ENCODE data around the gene AIDA. TPM values are rescaled to one million over a fixed set of nuclear protein-coding genes. Genes with fewer than 3 reads are reported as not detected.

AIDA gene
- total and polyA plus RNA-seq, 2 experiments from 2014 or later = 51.1 to 103 TPM

DNA sequence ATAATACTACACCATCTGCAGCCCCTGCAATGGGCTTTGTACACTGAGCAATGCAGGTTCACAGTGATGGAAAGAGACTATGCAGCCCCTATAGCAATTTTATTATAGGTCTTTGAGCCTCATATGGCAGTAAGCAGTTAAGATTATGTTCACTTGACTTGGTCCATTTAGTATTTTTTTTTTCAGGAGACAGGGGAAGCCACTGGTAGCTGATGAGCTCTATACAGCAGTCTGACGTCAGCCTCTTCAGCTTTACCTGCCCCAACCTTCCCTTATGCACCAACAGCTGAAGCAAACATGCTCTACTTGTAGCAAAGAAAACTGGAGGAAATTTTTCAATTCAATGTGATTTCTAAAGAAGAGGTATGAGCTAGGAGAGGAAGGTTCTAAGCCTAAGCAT, 32.2 kb downstream of the AIDA start:
- ATAC-seq = no peak
- no peaks in the 10 kb centered on the region for H3K9me3 Mint-ChIP-seq
- no peak overlapping the region for H3K27ac ChIP-seq (ENCODE audit: low read depth)

More for the DNA sequence above, 32.2 kb downstream of the AIDA start:
- no peaks in the 10 kb centered on the region for H3K79me2 ChIP-seq (replicated peaks; ENCODE audit: insufficient read depth)
- H3K4me2 ChIP-seq = no peak overlapping the region
- H3K36me3 Mint-ChIP-seq (ENCODE audit: low read depth) = peaks cover 9% of the 10 kb centered on the region; the same call in 2 of the 3 replicates
- no peak overlapping the region for H2AFZ ChIP-seq
- H3K27me3 ChIP-seq (ENCODE audit: insufficient read depth) = no peaks in the 10 kb centered on the region
- H3K27me3 Mint-ChIP-seq (ENCODE audit: insufficient read depth, low read depth, poor library complexity) = no peaks in the 10 kb centered on the region
- H3K4me3 ChIP-seq = no peak overlapping the region
- no peaks in the 10 kb centered on the region for H3F3A ChIP-seq (replicated peaks; ENCODE audit: low read depth)
- TF ChIP-seq, protein P1, sequence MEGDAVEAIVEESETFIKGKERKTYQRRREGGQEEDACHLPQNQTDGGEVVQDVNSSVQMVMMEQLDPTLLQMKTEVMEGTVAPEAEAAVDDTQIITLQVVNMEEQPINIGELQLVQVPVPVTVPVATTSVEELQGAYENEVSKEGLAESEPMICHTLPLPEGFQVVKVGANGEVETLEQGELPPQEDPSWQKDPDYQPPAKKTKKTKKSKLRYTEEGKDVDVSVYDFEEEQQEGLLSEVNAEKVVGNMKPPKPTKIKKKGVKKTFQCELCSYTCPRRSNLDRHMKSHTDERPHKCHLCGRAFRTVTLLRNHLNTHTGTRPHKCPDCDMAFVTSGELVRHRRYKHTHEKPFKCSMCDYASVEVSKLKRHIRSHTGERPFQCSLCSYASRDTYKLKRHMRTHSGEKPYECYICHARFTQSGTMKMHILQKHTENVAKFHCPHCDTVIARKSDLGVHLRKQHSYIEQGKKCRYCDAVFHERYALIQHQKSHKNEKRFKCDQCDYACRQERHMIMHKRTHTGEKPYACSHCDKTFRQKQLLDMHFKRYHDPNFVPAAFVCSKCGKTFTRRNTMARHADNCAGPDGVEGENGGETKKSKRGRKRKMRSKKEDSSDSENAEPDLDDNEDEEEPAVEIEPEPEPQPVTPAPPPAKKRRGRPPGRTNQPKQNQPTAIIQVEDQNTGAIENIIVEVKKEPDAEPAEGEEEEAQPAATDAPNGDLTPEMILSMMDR (conservative IDR thresholded peaks at IDR 0.05; ENCODE audit: low read depth in 2 of 2) = no peak
- TF ChIP-seq NANOG (IDR thresholded peaks at IDR 0.05; ENCODE audit: borderline replicate concordance) (no peak), EZH2phosphoT487 (IDR thresholded peaks at IDR 0.05; ENCODE audit: unreplicated experiment) (no peak), CREB1 (CRISPR knock-in tag; IDR thresholded peaks at IDR 0.05; ENCODE audit: low read depth) (no peak), POLR2AphosphoS5 (IDR thresholded peaks at IDR 0.05; ENCODE audit: low read depth) (no peak), STAT1 (IDR thresholded peaks at IDR 0.05; ENCODE audit: unreplicated experiment) (no peak), JUNB (IDR thresholded peaks at IDR 0.05; ENCODE audit: unreplicated experiment) (no peak), ZNF331 (CRISPR knock-in tag; IDR thresholded peaks at IDR 0.05; ENCODE audit: low read depth) (no peak), ZNF114 (CRISPR knock-in tag; IDR thresholded peaks at IDR 0.05) (no peak), EZH2 (IDR thresholded peaks at IDR 0.05; ENCODE audit: low read depth, unreplicated experiment) (no peak)
- TF ChIP-seq, protein P2, sequence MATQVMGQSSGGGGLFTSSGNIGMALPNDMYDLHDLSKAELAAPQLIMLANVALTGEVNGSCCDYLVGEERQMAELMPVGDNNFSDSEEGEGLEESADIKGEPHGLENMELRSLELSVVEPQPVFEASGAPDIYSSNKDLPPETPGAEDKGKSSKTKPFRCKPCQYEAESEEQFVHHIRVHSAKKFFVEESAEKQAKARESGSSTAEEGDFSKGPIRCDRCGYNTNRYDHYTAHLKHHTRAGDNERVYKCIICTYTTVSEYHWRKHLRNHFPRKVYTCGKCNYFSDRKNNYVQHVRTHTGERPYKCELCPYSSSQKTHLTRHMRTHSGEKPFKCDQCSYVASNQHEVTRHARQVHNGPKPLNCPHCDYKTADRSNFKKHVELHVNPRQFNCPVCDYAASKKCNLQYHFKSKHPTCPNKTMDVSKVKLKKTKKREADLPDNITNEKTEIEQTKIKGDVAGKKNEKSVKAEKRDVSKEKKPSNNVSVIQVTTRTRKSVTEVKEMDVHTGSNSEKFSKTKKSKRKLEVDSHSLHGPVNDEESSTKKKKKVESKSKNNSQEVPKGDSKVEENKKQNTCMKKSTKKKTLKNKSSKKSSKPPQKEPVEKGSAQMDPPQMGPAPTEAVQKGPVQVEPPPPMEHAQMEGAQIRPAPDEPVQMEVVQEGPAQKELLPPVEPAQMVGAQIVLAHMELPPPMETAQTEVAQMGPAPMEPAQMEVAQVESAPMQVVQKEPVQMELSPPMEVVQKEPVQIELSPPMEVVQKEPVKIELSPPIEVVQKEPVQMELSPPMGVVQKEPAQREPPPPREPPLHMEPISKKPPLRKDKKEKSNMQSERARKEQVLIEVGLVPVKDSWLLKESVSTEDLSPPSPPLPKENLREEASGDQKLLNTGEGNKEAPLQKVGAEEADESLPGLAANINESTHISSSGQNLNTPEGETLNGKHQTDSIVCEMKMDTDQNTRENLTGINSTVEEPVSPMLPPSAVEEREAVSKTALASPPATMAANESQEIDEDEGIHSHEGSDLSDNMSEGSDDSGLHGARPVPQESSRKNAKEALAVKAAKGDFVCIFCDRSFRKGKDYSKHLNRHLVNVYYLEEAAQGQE (IDR thresholded peaks at IDR 0.05; ENCODE audit: unreplicated experiment) = no peak
- TF ChIP-seq, protein P3, sequence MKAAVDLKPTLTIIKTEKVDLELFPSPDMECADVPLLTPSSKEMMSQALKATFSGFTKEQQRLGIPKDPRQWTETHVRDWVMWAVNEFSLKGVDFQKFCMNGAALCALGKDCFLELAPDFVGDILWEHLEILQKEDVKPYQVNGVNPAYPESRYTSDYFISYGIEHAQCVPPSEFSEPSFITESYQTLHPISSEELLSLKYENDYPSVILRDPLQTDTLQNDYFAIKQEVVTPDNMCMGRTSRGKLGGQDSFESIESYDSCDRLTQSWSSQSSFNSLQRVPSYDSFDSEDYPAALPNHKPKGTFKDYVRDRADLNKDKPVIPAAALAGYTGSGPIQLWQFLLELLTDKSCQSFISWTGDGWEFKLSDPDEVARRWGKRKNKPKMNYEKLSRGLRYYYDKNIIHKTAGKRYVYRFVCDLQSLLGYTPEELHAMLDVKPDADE (IDR thresholded peaks at IDR 0.05) = no peak
- TF ChIP-seq, protein P4, sequence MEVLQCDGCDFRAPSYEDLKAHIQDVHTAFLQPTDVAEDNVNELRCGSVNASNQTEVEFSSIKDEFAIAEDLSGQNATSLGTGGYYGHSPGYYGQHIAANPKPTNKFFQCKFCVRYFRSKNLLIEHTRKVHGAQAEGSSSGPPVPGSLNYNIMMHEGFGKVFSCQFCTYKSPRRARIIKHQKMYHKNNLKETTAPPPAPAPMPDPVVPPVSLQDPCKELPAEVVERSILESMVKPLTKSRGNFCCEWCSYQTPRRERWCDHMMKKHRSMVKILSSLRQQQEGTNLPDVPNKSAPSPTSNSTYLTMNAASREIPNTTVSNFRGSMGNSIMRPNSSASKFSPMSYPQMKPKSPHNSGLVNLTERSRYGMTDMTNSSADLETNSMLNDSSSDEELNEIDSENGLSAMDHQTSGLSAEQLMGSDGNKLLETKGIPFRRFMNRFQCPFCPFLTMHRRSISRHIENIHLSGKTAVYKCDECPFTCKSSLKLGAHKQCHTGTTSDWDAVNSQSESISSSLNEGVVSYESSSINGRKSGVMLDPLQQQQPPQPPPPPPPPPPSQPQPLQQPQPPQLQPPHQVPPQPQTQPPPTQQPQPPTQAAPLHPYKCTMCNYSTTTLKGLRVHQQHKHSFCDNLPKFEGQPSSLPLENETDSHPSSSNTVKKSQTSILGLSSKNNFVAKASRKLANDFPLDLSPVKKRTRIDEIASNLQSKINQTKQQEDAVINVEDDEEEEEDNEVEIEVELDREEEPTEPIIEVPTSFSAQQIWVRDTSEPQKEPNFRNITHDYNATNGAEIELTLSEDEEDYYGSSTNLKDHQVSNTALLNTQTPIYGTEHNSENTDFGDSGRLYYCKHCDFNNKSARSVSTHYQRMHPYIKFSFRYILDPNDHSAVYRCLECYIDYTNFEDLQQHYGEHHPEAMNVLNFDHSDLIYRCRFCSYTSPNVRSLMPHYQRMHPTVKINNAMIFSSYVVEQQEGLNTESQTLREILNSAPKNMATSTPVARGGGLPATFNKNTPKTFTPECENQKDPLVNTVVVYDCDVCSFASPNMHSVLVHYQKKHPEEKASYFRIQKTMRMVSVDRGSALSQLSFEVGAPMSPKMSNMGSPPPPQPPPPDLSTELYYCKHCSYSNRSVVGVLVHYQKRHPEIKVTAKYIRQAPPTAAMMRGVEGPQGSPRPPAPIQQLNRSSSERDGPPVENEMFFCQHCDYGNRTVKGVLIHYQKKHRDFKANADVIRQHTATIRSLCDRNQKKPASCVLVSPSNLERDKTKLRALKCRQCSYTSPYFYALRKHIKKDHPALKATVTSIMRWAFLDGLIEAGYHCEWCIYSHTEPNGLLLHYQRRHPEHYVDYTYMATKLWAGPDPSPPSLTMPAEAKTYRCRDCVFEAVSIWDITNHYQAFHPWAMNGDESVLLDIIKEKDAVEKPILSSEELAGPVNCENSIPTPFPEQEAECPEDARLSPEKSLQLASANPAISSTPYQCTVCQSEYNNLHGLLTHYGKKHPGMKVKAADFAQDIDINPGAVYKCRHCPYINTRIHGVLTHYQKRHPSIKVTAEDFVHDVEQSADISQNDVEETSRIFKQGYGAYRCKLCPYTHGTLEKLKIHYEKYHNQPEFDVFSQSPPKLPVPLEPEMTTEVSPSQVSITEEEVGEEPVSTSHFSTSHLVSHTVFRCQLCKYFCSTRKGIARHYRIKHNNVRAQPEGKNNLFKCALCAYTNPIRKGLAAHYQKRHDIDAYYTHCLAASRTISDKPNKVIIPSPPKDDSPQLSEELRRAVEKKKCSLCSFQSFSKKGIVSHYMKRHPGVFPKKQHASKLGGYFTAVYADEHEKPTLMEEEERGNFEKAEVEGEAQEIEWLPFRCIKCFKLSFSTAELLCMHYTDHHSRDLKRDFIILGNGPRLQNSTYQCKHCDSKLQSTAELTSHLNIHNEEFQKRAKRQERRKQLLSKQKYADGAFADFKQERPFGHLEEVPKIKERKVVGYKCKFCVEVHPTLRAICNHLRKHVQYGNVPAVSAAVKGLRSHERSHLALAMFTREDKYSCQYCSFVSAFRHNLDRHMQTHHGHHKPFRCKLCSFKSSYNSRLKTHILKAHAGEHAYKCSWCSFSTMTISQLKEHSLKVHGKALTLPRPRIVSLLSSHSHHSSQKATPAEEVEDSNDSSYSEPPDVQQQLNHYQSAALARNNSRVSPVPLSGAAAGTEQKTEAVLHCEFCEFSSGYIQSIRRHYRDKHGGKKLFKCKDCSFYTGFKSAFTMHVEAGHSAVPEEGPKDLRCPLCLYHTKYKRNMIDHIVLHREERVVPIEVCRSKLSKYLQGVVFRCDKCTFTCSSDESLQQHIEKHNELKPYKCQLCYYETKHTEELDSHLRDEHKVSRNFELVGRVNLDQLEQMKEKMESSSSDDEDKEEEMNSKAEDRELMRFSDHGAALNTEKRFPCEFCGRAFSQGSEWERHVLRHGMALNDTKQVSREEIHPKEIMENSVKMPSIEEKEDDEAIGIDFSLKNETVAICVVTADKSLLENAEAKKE (CRISPR knock-in tag; IDR thresholded peaks at IDR 0.05) = no peak
- H3K4me3 Mint-ChIP-seq = no peak overlapping the region
- no peaks in the 10 kb centered on the region for H4K20me1 ChIP-seq (replicated peaks; ENCODE audit: insufficient read depth)
- H3K4me1 Mint-ChIP-seq = no peaks in the 10 kb centered on the region
- DNase-seq (ENCODE audit: low spot score) = no peak
- no peaks in the 10 kb centered on the region for H3K9me2 ChIP-seq (ENCODE audit: insufficient read depth)
- H3K36me3 ChIP-seq (ENCODE audit: insufficient read depth) = peaks cover 13% of the 10 kb centered on the region; the same call in 1 of the 2 replicates
- H3K27ac Mint-ChIP-seq = no peak overlapping the region
- no peaks in the 10 kb centered on the region for H3K4me1 ChIP-seq (ENCODE audit: insufficient read depth)

Measured in GM23338 (cell line).